Measurements from ENCODE around the gene UCP3.

The UCP3 gene

GRCh38 chr11:74005721-74006517, 3.0 kb downstream of the UCP3 start:
- DNase-seq (ENCODE audit: low spot score): no peak
- no peak for TF ChIP-seq CTCF (IDR thresholded peaks at IDR 0.05; ENCODE audit: extremely low read depth, missing control alignments)

GRCh38 chr11:74004759-74005615, 3.9 kb downstream of the UCP3 start:
- no peak for DNase-seq (ENCODE audit: low spot score)
- TF ChIP-seq CTCF (IDR thresholded peaks at IDR 0.05; ENCODE audit: extremely low read depth, missing control alignments): no peak

- no peak for TF ChIP-seq CTCF (IDR thresholded peaks at IDR 0.05; ENCODE audit: extremely low read depth, missing control alignments)
- no peak for DNase-seq (ENCODE audit: low spot score)
Measured at GRCh38 chr11:74004046-74004695, 4.7 kb downstream of the UCP3 start.

- no peak for TF ChIP-seq CTCF (IDR thresholded peaks at IDR 0.05; ENCODE audit: extremely low read depth, missing control alignments)
- DNase-seq (ENCODE audit: low spot score): no peak
Measured at GRCh38 chr11:74002832-74003231, 6.1 kb downstream of the UCP3 start.

- DNase-seq (ENCODE audit: low spot score): no peak
Measured at GRCh38 chr11:74001822-74002286, 7.0 kb downstream of the UCP3 start.

GRCh38 chr11:74000307-74001133, 8.4 kb downstream of the UCP3 start:
- no peak for TF ChIP-seq CTCF (IDR thresholded peaks at IDR 0.05; ENCODE audit: extremely low read depth, missing control alignments)
- no peak for DNase-seq (ENCODE audit: low spot score)

More at GRCh38 chr11:74001822-74002286, 7.0 kb downstream of the UCP3 start:
- no peak for TF ChIP-seq CTCF (IDR thresholded peaks at IDR 0.05; ENCODE audit: extremely low read depth, missing control alignments)

Data from GM20000 (cell line).